Neural progenitor cell (in vitro differentiated cells): Measurements from ENCODE around the gene THAP4.

Source experiments
- EZH2phosphoT487 ChIP-seq: fragments of 200-600 bp; sonication (generic); IDR thresholded peaks from 2 replicates; pipeline ENCODE4 v1.6.1; 2017; ENCODE audit warnings: antibody characterized with exemption
- TF ChIP-seq, protein P1 (sequence below): fragments of 200-600 bp; sonication (generic); IDR thresholded peaks from 2 replicates; pipeline ENCODE4 v1.5.1; 2017; ENCODE audit warnings: antibody characterized with exemption, mild to moderate bottlenecking

DNA sequence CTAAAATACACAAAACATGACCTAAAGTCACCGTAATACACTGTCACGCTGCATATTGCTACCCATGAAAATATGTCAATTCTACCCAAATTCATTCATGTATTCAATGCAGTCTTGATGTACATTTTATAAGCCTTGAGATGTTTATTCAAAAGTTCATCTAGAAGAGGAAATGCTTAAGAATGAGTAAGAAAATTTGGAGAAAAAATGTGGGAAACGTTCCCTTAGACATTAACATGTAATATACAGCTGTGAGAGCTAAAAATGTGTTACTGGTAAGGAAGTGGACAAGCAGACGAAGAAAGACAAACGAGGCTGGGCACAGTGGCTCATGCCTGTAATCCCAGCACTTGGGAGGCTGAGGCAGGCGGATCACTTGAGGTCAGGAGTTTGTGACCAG is 37.3 kb downstream of the THAP4 start:
- TF ChIP-seq, protein P1, sequence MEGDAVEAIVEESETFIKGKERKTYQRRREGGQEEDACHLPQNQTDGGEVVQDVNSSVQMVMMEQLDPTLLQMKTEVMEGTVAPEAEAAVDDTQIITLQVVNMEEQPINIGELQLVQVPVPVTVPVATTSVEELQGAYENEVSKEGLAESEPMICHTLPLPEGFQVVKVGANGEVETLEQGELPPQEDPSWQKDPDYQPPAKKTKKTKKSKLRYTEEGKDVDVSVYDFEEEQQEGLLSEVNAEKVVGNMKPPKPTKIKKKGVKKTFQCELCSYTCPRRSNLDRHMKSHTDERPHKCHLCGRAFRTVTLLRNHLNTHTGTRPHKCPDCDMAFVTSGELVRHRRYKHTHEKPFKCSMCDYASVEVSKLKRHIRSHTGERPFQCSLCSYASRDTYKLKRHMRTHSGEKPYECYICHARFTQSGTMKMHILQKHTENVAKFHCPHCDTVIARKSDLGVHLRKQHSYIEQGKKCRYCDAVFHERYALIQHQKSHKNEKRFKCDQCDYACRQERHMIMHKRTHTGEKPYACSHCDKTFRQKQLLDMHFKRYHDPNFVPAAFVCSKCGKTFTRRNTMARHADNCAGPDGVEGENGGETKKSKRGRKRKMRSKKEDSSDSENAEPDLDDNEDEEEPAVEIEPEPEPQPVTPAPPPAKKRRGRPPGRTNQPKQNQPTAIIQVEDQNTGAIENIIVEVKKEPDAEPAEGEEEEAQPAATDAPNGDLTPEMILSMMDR = no peak
- no peak for TF ChIP-seq EZH2phosphoT487
